Raji (cell line): ENCODE measurements around the gene TOP3B.

Source experiments
- POLR2A ChIP-seq: IDR thresholded peaks from 2 replicates; pipeline ENCODE4 v1.6.1; 2011; ENCODE audit warnings: low read depth, low read length, control low read depth; ENCODE audit not compliant: insufficient read depth

TOP3B gene

DNA sequence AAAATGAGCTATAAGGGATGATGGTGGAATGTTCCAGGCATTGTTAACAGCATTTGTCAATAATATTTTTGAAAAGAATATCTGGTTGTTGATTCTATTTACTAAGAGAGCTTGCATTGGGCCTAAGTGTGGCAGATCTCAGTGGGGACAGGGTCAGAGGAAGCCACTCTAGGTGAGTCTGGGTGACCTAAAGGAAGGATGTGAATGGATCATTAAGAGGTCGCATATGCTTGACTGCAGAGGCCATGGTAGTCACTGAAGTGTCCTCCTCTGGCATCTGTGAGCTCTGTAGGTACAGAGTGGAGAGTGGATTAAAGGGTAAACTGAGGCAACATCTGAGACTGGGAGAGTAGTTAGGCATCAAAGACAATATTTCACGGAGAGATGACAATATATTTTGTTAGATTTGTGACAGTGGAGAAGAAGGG is 37.9 kb upstream of the TOP3B start:
- no peak for TF ChIP-seq POLR2A

- TF ChIP-seq POLR2A = no peak
These were observed 37.3 kb upstream of the TOP3B start for GRCh38 chr22:22019659-22020424.

GRCh38 chr22:22018825-22019658 is 36.5 kb upstream of the TOP3B start:
- TF ChIP-seq POLR2A = no peak

GRCh38 chr22:22015631-22016030 is 33.0 kb upstream of the TOP3B start:
- no peak for TF ChIP-seq POLR2A

DNA sequence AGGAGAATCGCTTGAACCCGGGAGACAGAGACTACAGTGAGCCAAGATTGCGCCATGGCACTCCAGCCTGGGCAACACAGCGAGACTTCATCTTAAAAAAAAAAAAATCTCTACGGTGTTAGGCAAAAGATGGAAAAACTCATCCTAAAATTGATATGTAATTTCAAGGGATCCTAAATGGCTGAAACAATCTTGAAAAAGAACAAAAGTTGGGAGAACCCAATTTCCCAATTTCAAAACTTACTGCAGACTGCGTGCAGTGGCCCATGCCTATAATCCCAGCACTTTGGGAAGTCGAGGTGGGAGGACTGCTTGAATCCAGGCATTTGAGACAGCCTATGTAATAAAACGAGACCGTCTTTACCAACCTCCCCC is 31.7 kb upstream of the TOP3B start:
- TF ChIP-seq POLR2A = no peak

GRCh38 chr22:22013559-22014284 is 31.1 kb upstream of the TOP3B start:
- TF ChIP-seq POLR2A = no peak

- no peak for TF ChIP-seq POLR2A
These were observed 29.4 kb upstream of the TOP3B start for GRCh38 chr22:22011964-22012363.

DNA sequence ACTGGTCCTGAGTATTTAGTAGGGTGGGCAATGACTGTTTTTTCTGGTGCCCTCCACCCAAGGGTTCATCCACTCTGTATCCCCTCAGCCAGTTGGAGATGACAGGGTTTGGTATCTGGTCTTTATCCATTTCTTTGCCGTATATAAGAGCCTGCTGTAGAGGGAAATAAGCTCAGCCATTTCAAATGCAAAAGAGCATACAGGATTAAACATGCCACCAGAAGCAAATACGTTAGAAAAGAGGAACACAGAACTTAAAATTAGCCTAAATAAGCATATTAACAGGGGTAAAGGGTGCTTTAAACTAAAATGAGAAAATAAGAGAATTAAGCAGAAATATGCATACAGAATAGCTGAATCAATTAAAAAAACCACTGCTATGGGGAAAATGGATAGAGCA is 27.8 kb upstream of the TOP3B start:
- no peak for TF ChIP-seq POLR2A

DNA sequence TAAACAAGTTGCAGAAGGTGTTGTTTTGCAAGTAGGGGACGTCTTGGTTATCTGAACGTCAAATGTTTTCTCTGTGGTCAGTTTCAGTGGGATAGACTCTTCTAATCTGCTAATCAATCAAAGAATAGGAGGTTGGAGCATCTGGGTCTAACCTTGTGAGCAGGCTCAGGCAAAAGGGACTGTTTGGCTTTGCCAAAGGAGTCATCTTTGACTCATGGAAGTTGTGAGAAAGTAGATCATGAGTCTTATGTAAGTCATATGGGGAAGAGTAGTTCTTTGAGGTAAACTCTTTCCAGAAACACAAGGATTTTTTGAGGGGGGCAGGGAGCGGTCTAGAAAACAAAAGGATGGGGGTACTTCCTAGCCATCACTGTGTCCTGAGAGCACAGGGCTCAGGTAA is 27.1 kb upstream of the TOP3B start:
- TF ChIP-seq POLR2A = no peak

DNA sequence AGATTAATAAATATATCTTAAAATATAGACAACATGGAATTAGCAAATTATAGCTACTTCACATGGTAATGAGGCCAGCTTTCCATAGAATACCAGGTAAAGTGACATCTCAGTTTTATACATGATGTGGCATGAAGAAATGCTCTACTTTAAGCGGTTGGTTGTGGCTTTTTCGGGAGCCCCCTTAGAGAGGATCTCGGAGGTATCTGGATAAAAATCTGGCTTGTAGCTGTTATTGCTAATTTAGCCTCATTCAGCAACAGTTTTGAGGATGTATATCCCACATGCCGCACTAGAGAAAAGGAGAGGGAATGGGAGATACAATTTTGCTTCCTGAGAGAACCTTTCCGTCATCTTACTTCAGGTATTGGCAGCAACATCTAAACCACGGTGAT is 24.0 kb upstream of the TOP3B start:
- TF ChIP-seq POLR2A = no peak

DNA sequence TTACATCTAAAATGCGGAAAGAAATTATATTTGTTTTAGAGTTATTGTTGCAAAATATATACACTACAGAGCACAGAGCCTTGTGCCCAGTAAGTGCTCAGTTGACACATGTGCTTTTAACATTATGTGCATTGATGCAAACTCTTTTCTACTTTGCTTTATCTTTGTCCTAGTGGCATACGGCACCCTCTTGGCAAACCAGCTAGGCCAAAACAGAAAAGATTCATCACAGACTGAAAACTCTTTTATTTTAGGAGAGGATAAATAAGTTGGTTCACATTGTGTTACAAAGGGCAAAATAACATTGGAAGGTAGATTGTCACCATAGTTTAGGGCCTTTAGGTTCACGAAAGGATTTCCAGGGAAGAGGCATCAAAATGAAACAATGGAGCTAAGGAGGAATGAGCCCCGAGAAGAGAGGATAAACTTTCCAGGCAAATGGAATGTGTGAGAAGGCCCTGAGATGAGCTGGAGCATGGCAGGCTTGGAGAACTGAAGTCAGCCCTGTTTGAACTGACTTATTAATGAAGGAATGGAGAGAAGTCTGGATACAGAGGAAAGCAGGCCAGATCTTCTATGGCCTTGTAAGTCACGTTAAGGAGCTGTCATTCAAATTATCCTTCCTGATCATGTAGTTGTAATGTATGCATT is 23.5 kb upstream of the TOP3B start:
- no peak for TF ChIP-seq POLR2A

DNA sequence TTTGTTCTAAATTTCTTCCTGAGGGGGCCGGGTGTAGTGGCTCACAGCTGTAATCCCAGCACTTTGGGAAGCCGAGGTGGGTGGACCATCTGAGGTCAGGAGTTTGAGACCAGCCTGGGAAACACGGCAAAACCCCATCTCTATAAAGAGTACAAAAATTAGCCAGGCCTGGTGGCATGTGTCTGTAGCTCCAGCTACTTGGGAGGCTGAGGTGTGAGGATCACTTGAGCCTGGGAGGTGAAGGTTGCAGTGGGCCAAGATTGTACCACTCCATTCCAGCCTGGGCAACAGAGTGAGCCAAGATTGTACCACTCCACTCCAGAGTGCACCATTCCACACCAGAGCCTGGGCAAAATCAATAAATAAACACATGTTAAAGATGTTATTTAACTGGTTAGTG is 20.6 kb upstream of the TOP3B start:
- TF ChIP-seq POLR2A = no peak

DNA sequence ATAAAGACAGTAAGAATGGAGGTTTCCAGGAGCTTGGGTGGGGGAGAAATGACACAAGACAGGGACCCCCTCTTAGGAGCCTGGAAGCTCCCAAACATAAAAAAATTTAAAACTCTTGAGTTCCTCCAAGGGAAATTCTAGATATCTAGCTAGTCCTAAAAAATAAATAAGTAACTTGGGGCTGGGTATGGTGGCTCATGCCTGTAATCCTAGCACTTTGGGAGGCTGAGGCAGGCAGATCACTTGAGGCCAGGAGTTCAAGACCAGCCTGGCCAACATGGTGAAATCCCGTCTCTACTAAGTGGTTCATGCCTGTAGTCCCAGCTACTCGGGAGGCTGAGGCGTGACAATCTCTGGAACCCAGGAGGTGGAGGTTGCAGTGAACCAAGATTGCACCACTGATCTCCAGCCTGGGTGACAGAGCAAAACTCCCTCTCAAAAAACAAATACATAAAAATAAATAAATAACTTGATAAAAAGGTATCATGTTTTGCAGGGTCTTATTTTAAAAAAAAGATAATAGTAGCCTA is 20.0 kb upstream of the TOP3B start:
- TF ChIP-seq POLR2A = no peak

GRCh38 chr22:22001664-22002525 is 19.3 kb upstream of the TOP3B start:
- no peak for TF ChIP-seq POLR2A

DNA sequence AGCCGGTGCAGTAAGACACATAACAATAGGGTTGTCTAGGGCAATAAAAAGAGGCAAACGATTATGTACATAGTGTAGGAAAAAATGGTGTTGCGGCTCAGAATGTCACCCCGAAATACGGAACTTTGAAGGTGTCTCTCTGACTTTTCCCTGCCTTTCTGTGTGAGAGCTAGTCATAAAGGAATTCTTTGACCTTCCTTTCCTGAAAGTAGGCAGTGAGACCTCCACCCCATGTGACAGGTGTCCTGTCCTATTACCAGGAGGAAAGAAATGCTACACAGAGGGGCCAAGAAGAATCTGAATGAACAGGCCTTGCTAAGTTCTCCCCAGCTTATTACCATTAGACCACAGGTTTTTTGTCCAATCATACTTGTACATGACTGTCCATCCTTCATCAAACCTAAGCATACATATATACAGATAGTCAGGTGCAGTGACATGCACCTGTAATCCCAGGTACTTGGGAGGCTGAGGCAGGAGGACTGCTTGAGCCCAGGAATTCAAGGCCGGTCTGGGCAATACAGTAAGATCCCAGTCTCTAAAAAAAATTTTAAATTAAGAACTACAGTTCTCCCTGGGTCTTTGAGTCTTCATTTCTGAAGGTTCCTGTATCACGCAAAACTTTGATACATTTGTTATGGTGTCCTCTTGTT is 16.1 kb upstream of the TOP3B start:
- no peak for TF ChIP-seq POLR2A
